CD4-positive, alpha-beta T cell treated with Interleukin-15 for 4 hours (primary cell): ENCODE measurements around the gene LATS2.
"Not testable (repeated sequence)": the region's sequence is repeated elsewhere in the genome, so short reads cannot be mapped to it uniquely, and the experiment has no call there.

Experiments used
- DNase-seq: peaks from one replicate; pipeline ENCODE4 v3.0.0-alpha.2; 2020; ENCODE audit warnings: low spot score

LATS2 gene

DNA sequence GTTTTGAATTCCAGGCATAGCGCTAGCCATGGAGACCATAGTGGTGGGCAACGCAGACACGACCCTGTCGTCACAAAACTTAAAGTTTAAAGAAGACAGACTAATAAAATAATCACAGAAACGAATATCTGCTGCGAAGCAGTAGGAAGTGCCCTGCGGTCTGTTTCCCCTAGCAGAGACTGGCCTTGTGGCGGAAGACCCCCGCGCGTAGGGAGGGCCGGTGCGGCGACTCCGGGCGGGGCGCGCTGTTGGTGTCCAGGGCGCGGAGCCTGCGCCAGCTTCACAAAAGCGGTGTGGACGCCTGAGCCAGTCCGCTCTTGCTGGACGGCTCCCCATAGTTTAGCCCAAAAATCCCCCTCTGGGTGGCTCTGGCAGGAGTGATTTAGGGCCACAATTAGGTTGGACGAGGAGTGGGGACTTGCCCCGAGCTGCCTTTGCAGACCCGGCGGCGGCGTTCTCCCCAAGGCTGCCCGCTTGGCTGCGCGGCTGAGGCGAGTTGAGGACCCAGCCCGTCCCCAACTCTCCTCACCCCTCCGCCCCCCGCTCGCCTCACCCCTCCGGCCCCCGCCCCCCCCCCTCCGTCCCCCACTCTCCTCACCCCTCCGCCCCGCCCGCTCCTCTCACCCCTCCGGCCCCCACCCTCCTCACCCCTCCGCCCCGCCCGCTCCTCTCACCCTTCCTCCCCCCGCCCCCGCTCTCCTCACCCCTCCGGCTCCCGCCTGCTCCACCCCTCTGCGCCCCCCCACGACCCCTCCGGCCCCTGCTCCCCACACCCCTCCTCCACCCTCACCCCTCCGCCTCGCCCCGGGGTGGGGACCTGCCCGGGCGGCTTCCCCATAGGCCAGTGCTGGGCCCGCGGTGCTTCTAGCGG lies 14.2 kb upstream of the LATS2 start:
- DNase-seq: no peak

DNA sequence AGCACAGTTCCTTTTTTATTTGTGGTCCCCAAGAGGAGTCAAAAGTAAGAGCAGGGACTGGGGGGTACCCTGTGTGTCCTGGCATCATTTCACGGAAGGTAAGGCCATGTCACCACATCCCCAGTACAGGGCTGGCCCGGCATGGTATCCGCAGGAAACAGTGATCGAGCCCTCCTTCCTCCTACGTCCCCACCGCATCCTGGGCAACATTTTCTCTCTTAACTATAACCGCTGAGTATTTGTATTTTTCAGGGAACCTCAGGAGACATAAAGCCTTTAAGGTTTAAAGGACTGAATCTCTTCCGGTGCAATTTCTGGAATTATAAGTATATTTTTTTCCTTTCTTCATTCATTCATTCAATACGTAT lies 13.6 kb upstream of the LATS2 start:
- DNase-seq: no peak

DNA sequence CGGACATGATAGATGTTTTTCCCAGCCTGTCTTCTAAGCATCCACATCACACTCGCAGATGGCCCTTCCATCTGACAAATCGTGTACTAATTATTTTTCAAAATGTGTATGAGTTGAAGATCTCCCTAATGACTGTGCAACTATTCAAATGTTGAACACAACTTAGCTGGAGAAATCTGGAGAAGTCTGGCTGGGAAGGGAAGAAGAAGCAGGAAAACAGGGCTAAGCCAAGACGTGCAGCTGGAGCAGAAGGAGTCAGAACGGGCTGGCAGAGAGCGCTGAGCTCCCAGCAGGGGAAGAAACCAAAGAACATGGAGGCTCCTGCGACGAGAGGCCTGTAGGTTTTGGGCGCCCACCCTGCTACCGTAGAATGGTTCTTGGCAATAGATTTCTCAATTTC lies 13.2 kb upstream of the LATS2 start:
- DNase-seq: no peak

DNA sequence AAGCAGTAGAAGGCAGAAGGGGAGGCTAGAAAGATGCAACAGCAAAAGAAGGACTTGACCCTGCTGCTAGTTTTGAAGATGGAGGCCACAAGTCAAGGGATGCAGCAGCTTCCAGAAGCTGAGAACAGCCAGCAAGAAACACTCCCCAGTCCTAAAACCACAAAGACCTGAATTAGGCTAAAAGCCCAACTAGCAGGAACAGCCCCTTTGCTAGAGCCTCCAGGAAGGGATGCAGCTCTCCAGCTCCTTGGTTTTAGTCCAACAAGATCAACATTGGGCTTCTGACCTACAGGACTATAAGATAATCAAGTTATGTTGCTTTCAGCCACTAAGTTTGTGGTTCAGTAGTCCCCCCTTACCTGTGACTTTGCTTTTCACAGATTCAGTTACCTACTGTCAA lies 10.5 kb upstream of the LATS2 start:
- DNase-seq: no peak

DNA sequence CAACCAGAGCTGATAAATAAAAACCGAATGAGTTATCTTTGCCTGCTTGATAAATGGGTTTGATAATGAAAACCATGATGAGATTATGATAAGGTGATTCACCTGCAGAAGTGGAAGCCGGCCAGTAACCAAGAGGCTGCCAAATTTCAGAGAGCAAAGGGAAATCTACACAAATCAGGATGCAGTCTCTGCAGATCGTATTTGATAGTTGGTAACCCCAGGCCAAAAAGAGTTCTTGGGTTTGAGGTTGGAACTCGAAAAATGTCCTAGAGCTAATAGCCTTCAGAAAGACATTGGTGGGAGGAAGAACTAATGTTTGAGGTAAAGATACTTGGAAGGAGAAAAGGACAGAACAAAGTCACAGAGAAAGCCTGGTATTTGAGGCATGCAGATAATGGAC lies 9.6 kb upstream of the LATS2 start:
- no peak for DNase-seq

DNA sequence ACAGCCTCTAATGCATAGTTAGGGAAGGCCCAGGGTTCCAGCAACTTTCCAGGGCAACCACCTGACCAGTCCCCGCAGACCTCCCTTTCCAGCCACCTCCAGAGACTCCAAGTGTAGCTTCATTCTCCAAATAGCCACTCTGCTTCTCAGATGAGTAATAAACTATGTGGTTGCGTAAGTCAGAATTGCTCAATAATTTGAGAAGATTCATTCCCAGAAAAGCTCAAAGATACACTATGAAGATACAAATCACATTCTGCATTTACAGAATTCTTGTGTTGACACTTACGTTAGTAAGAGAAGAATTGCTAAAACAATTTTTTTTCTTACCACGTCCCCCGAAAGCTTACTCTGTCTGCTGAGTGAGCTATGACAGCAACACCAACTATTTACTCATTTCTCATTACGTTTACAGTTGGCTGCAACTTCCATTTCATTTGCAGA lies 8.2 kb upstream of the LATS2 start:
- no peak for DNase-seq

DNA sequence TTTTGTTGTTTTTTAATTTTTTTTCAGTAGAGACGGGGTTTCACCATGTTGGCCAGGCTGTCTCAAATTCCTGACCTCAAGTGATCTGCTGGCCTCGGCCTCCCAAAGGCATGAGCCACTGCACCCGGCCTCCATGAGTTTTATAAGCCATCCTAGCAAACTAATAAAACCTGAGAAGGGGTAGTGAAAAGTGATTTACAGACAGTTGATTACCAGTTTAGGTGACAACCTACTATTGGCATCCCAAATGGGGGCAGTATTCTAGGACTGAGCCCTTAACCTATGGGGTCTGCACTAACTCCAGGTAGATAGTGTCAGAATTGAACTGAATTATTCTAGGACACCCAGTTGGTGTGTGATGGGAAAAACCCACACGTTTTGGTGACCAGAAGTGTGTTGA lies 6.5 kb upstream of the LATS2 start:
- DNase-seq: no peak

DNA sequence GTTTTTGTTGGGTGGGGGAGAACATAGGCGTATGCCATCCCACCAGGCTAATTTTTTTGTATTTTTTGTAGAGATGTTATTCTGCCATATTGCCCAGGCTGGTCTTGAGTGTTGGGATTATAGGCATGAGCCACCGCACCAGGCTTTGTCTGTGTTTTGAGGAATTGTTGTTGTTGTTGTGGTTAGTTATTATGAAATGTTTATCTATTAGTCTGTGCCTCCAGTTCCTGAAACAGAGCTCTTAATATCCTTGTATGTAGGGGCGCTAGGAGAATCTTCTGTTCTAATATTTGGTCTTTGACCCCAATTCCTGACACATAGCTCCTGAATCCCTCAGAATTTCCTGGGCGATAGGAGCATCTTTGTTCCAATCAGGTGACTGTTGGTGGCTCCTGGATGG lies 5.6 kb upstream of the LATS2 start:
- DNase-seq: no peak

DNA sequence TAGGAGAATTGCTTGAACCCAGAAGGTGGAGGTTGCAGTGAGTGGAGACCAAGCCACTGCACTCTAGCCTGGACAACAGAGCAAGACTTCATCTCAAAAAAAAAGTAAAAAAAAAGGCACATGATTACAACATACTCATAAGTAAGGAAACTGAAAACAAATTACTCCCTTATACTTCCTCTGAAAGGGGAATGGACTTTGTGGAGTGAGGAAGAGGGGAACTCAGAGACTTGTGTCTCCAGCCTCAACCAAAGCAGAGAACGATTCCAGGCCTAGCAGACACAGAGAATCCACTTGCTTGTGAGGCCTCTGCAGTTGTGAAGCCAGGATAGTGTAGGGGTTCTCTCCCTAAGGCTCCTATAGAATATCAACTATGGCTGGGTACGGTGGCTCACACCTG lies 4.3 kb upstream of the LATS2 start:
- no peak for DNase-seq

DNA sequence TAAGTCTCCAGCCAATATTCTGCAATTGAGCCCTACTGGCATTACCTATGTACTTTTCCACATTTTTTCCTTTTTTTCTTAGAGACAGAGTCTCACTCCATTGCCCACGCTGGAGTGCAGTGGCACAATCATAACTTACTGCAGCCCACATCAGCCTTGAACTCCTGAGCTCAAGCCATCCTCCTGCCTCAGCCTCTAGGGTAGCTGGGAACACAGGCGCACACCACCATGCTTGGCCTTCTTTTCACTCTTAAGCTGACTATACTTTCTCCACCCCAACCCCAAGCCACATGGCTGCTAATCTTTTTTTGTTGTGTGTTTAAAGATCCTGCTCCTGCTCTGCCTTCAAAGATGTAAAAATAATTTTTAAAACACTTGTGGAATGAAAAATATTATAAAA lies 1.6 kb upstream of the LATS2 start:
- no peak for DNase-seq

DNA sequence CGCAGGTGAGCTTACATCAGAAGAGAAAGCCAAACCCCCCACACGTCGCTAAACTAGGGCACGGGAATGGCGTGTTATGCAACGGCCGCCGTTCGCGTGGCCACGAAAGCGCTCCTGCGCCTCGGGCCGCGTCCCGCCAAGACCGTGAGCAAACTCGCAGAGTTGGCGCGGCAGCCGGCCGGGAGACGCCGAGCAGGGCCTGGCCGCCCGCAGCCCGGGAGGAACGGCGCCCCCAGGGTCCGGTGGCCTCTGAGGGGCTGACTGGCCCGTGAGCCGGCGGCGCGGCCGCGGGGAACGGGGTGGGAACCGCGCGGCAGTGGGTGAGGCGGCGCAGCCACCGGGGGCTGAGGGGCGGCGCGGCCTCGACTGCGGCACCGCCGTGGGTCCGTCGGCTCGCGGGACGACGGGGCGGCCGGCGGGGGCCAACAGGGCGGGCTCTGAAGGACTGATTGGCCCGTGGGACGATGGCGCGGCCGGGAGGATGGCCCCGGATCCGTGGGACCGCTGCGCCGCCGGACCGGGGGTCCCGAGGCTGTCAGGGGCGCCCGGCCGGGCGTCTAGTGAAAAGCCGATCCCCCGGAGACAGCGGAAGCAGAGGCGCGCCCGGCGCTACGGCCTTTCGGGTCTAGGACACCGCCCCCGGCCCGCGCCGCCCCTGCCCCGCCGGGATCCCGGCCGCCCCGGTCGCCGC lies 903 bp downstream of the LATS2 start:
- DNase-seq: no peak

DNA sequence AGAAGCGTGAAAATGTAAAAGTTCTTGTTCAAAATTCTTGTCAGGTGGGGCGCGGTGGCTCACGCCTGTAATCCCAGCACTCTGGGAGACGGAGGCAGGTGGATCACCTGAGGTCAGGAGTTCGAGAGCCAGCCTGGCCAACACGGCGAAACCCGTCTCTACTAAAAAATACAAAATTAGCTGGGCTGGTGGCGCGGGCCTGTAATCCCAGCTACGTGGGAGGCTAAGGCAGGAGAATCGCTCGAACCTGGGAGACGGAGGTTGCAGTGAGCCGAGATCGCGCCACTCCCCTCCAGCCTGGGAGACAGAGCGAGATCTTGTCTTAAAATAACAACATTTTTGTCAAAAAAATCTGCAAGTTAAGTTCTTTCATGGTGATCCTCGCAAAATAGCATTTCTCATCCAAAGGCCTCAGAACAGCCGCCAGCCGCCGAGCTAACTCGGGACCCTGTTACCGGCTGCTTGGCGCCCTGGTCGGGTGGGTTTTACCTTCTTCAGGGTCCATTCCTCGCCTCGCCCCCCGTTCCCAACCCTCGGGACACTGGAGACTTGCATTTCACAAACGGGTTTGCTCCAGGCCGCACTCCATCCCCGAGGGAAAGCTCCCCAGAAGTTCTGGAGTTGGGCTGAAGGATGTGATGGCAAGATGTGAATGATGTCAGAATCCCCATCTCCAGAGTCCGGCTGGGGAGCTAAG lies 1.6 kb downstream of the LATS2 start:
- no peak for DNase-seq

DNA sequence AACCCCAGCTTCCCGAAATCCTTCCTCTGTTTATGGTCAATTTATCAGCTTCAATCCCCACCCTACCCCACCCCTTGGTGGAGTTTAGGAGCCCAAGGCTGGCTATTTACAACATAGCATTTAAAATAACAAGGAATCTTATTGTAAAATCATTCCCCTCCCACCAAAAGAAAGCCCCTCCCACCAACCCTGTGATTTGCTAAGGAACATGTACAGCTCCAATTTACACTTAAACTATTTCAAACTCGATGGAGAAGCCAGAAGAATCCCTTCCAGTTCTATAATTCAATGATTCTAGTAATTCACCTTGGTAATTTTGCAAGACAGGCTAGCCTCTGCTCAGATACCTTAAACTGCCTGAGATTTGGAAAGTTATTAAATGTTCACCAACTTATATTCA lies 3.0 kb downstream of the LATS2 start:
- DNase-seq: no peak

DNA sequence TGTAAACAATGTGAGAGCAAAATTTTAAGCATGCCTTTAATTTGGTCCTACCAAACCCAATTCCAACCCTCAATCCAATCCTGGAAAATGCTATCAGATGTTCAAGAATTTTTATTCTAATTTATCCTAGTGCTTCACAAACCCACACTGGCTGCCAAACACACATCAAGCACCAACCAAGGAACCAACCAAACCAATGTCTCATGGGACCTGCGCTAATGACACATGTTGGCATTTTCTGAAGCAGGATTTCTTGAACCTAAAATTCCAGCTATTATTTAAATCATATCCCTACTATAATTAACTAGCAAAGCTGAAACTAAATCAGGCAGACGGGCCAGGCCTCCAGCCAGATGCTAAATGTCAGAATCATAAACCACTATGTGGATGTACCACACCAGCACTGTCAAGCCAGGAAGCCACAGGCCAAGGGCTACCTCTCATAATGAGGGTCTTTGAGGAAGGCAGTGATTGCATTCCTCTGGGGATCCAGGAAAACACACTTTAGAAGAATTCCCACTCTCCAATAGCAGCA lies 5.8 kb downstream of the LATS2 start:
- no peak for DNase-seq

DNA sequence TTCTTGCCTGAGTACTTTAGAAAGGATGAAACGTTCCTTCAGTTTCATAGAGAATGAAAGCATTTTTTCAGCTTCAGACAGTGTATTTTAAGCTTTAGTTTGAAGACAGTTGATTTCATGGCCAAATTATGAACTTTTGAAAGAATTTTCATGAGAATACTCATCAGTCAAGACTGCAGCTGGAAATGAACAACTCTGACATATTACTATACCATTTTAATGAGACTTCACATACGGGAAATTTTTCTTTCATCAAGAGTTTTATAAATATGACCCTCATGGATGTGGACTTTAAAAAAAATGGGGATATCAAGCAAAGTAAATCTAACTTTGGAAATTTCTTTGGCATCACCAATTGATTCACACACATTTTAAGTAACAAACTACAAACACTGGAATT lies 6.4 kb downstream of the LATS2 start:
- DNase-seq: no peak

DNA sequence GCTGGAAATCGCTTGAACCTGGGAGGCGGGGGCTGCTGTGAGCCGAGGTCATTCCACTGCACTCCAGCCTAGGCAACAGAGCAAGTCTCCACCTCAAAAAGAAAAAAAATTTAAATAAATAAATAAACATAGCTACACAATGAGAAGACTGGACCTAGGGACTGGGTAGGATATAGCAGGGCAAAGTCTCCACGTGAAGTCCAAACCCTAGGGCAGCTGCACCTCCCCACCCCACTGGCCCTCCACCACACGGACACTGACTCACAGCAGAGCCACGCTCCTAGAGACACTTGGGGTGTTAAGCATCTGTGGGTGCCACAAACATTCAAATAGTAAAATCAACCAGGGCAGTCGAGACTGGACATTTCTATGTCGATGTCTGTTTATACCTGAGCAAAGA lies 7.1 kb downstream of the LATS2 start:
- DNase-seq: no peak

DNA sequence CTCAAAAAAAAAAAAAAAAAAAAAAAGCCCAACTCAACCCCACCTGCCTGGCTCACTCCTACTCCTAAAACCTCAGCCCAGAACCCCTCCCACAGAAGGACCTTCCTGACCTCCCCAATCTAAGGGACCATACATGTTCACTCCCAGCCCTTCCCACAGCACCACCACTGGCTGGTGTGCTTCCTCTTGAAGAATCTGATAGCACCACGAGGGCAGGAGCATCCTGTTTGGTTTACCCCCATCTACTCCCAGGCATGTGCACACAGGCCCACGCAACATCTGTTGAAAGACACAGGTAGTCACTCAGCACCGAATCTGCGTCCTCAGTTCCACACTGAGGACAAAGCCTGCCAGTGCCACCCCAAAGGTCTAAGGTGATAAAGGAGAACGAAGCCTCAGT lies 8.2 kb downstream of the LATS2 start:
- no peak for DNase-seq

DNA sequence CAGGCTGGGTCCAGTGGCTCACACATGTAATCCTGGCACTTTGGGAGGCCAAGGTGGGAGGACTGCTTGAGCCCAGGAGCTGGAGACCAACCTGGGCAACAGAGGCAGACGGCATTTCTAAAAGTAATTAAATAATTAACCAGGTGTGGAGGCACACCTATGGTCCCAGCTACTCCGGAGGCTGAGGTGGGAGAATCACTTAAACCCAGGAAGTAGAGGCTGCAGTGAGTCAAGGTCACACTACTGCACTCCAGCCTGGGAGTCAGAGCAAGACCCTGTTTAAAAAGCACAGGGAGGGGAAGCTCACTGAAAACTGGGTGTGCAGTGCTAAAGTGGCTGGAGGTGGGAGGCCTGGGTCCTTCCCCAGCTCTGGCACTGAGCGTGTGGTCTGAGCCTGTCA lies 9.7 kb downstream of the LATS2 start:
- DNase-seq: no peak

DNA sequence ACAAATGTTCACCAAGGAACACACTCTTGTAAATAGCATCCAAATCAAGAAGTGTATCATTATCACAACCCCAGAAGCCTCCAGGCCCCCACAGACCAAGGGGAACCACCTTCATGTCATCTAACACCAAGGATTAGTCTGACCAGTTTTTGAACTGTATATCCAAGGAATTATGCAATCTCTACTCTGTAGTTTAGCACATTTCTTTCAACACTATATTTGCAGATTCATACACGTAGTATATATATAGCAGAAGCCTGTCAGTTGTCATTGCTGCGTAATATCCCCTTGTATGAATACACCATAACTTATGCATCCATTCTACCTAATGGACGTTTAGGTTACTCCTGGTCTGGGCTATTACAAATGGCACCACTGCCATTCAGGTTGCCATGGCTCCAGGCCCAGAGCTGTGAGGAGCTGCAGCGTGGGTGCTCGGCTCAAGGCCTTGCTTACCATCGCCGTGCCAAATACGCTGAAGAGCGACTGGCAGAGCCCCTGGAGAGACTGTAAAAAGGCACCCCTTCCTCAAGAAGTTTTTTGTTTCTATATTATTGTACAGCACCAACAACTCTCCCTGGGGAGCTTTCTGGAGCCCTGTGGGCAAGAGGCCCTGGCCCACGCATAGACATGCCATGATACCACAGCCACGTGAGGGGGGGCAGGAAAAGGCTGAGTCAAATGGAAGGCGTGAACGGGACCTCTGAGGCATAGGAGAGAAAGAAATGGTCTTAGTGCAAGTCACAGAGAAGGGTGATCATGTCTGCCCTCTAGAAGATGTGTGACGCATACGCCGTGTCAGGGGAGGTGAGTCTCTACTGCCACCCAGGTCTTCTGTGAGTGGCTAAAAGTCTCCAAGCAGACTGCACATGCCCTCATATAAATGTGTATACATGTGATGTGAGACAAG lies 10.8 kb downstream of the LATS2 start:
- no peak for DNase-seq

DNA sequence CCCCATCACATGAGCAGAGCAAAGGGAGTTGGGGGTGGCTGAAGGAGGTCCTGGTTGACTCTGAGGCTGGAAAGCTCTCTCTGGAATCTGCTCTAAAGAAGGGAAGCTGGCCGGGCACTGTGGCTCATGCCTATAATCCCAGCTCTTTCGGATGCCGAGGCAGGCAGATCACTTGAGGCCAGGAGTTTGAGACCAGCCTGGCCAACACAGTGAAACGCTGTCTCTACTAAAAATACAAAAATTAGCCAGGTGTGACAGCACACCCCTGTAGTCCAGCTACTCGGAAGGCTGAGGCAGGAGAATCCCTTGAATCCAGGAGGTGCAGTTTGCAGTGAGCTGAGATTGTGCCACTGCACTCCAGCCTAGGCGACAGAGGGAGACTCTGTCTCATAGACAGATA lies 11.7 kb downstream of the LATS2 start:
- DNase-seq: not testable (repeated sequence)

DNA sequence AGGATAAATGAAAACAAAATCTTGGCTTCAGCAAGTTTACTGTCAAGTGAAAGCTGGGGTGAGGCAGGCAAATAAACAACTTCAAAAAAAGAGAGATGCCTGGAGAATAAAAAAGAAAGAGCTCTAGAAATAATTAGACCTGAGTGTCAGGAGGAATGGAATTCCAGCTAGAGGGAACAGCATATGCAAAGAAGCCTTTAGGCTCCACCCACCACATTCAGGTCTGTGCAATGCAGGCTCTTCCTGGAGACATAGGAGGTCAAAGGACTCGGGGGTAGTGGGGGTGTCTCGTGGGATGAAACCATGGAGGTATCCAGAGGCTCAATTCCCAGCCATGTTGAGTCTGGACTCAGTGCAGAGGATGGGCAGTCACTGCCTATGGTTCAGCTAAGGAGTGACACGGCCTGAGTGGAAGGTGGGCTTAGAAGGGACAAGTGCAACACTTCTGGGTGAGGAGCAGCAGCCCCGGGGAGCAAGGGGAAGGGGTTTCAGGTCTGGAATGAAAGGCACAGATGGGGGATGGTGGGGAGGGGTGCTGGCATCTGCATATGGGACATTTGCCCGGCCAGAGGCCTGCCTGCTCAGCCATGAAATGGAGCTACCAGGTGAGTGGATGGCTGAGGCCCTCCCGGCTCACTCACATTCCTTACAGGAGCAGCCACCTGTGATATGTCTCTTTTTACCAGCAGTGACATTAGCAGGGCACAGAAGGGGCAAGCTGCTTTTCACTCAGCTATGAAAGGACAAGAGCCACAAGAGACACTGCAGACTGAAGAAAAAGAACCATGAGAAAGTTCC lies 12.3 kb downstream of the LATS2 start:
- DNase-seq: no peak
